Endodermal cell (in vitro differentiated cells): Measurements from ENCODE around the gene VOPP1. TPM values are rescaled to one million over a fixed set of nuclear protein-coding genes. Genes with fewer than 3 reads are reported as not detected.

Source experiments
- DNase-seq: peaks from one replicate; pipeline ENCODE4 v3.0.0-alpha.2; 2017
- H3K27ac ChIP-seq: 2 replicates; pipeline ENCODE4 v1.5.1; 2013; ENCODE audit warnings: mild to moderate bottlenecking, low read depth, low read length, moderate library complexity
- H3K27me3 ChIP-seq: 2 replicates; pipeline ENCODE4 v1.6.1; 2013; ENCODE audit warnings: mild to moderate bottlenecking, low read length, moderate library complexity; ENCODE audit not compliant: insufficient read depth, control insufficient read depth, poor library complexity, severe bottlenecking
- H3K36me3 ChIP-seq: 2 replicates; pipeline ENCODE4 v1.7.0; 2013; ENCODE audit warnings: mild to moderate bottlenecking, low read length, moderate library complexity; ENCODE audit not compliant: control insufficient read depth, insufficient read depth
- H3K4me1 ChIP-seq: one replicate; pipeline ENCODE4 v1.7.0; 2013; ENCODE audit warnings: low read length; ENCODE audit not compliant: control insufficient read depth, insufficient read depth
- H3K4me3 ChIP-seq: 2 replicates; pipeline ENCODE4 v1.5.1; 2013; ENCODE audit warnings: mild to moderate bottlenecking, low read length, moderate library complexity
- H3K9ac ChIP-seq: 2 replicates; pipeline ENCODE4 v1.6.1; 2013; ENCODE audit warnings: mild to moderate bottlenecking, low read length, moderate library complexity; ENCODE audit not compliant: poor library complexity, severe bottlenecking; ENCODE audit errors: extremely low read depth
- H3K9me3 ChIP-seq: 2 replicates; pipeline ENCODE4 v1.6.1; 2013; ENCODE audit warnings: mild to moderate bottlenecking, low read length, moderate library complexity; ENCODE audit not compliant: control insufficient read depth
- H3K27ac Mint-ChIP-seq: 2 replicates; pipeline ENCODE4 v1.8.0; 2020; ENCODE audit warnings: mixed read lengths
- H3K27me3 Mint-ChIP-seq: 2 replicates; pipeline ENCODE4 v1.8.0; 2021; ENCODE audit warnings: mild to moderate bottlenecking, mixed read lengths; ENCODE audit not compliant: insufficient read depth
- H3K36me3 Mint-ChIP-seq: 2 replicates; pipeline ENCODE4 v1.8.0; 2020; ENCODE audit warnings: low read depth, mixed read lengths
- H3K4me1 Mint-ChIP-seq: 2 replicates; pipeline ENCODE4 v1.8.0; 2020; ENCODE audit warnings: mixed read lengths
- H3K4me3 Mint-ChIP-seq: 2 replicates; pipeline ENCODE4 v1.8.0; 2020; ENCODE audit warnings: mild to moderate bottlenecking, moderate library complexity, mixed read lengths
- H3K9me3 Mint-ChIP-seq: 2 replicates; pipeline ENCODE4 v1.8.0; 2020; ENCODE audit warnings: mild to moderate bottlenecking, mixed read lengths
- WGBS, 2 experiments: methylation state at CpG; one replicate each; pipeline versions ENCODE4 v1.1.5 to v1.1.7; 2013; ENCODE audit warnings: missing lambda C conversion rate in 2 of 2, mixed read lengths in 1 of 2; ENCODE audit not compliant: insufficient coverage in 1 of 2, insufficient read length in 1 of 2; 5-methylcytosine and 5-hydroxymethylcytosine counted together
- total RNA-seq, 2 donors: library from RNA; stranded (reverse); fragmentation: NEBNext Ultra II Directional in 1 of 2; extraction: Animal tissue kit (Norgen Biotek cat#: 25700) in 1 of 2; gene quantifications; 2 replicates in 1 of 2; 3 replicates in 1 of 2; pipeline ENCODE4 v1.2.1, GENCODE V29; 2021
- TF ChIP-seq, protein P1 (sequence below): fragments of 200-600 bp; sonication (generic); conservative IDR thresholded peaks from 2 replicates; pipeline ENCODE4 v1.5.0; 2021; ENCODE audit warnings: antibody characterized with exemption, mild to moderate bottlenecking

The VOPP1 gene
- total RNA-seq, 2 donors from 2014 or later: 48.8 to 53.6 TPM

GRCh38 chr7:55527307-55527706 lies 45.0 kb downstream of the VOPP1 start:
- Mint-ChIP-seq H3K9me3 (no peaks in the 10 kb centered on the region), H3K27me3 (no peaks in the 10 kb centered on the region), H3K27ac (no peak overlapping the region), H3K36me3 (no peaks in the 10 kb centered on the region), H3K4me3 (no peak overlapping the region), H3K4me1 (peaks cover 12% of the 10 kb centered on the region)
- no peaks in the 10 kb centered on the region for H3K9me3 ChIP-seq
- H3K4me1 ChIP-seq: no peaks in the 10 kb centered on the region
- no peak overlapping the region for H3K9ac ChIP-seq
- H3K36me3 ChIP-seq: no peaks in the 10 kb centered on the region
- 35 to 43% methylated on average over 3 to 4 of the region's 4 CpGs for WGBS, 2 experiments
- DNase-seq: no peak
- peak overlapping the region; percentile 2 for H3K27ac ChIP-seq
- H3K4me3 ChIP-seq: no peak overlapping the region
- no peaks in the 10 kb centered on the region for H3K27me3 ChIP-seq
- TF ChIP-seq, protein P1, sequence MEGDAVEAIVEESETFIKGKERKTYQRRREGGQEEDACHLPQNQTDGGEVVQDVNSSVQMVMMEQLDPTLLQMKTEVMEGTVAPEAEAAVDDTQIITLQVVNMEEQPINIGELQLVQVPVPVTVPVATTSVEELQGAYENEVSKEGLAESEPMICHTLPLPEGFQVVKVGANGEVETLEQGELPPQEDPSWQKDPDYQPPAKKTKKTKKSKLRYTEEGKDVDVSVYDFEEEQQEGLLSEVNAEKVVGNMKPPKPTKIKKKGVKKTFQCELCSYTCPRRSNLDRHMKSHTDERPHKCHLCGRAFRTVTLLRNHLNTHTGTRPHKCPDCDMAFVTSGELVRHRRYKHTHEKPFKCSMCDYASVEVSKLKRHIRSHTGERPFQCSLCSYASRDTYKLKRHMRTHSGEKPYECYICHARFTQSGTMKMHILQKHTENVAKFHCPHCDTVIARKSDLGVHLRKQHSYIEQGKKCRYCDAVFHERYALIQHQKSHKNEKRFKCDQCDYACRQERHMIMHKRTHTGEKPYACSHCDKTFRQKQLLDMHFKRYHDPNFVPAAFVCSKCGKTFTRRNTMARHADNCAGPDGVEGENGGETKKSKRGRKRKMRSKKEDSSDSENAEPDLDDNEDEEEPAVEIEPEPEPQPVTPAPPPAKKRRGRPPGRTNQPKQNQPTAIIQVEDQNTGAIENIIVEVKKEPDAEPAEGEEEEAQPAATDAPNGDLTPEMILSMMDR: no peak

- no peak overlapping the region for H3K27ac Mint-ChIP-seq
Observed at GRCh38 chr7:55526770-55527169, 45.5 kb downstream of the VOPP1 start.

DNA sequence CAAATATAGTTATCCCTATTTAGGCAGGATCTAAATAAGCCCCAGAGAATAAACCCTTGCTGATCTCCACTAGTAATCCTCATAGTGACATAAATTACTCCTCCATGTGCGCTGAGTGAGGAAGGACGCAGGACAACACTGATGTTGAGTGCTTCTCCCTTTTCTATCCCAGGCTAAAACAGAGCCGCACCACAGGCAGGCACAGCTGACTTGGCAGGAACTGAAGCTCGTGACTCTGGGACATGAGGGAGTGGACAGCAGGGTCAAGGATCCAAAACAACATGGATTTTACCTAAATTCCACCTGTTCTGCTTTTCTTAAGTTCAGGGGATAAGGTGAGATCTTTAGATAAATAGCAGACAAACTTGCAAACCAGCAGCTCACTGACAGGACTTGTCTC lies 46.0 kb downstream of the VOPP1 start:
- Mint-ChIP-seq H3K27me3 (no peaks in the 10 kb centered on the region), H3K36me3 (no peaks in the 10 kb centered on the region), H3K4me3 (no peak overlapping the region), H3K4me1 (peaks cover 17% of the 10 kb centered on the region), H3K9me3 (no peaks in the 10 kb centered on the region), H3K27ac (no peak overlapping the region)
- Histone ChIP-seq H3K27ac (no peak overlapping the region), H3K9ac (no peak overlapping the region), H3K9me3 (no peaks in the 10 kb centered on the region), H3K4me1 (no peaks in the 10 kb centered on the region), H3K4me3 (no peak overlapping the region), H3K36me3 (no peaks in the 10 kb centered on the region), H3K27me3 (no peaks in the 10 kb centered on the region)
- WGBS, 2 experiments: 98 to 100% methylated on average over 3 to 4 of the region's 4 CpGs
- TF ChIP-seq, protein P1: no peak
- DNase-seq: no peak

More at GRCh38 chr7:55526770-55527169, 45.5 kb downstream of the VOPP1 start:
- Histone ChIP-seq H3K4me1 (no peaks in the 10 kb centered on the region), H3K36me3 (no peaks in the 10 kb centered on the region), H3K9ac (no peak overlapping the region), H3K27ac (peak overlapping the region; percentile 2), H3K27me3 (no peaks in the 10 kb centered on the region), H3K9me3 (no peaks in the 10 kb centered on the region), H3K4me3 (no peak overlapping the region)
- H3K27me3 Mint-ChIP-seq: no peaks in the 10 kb centered on the region
- no peaks in the 10 kb centered on the region for H3K9me3 Mint-ChIP-seq
- peaks cover 15% of the 10 kb centered on the region for H3K4me1 Mint-ChIP-seq
- TF ChIP-seq, protein P1: no peak
- DNase-seq: peak; percentile 74
- H3K4me3 Mint-ChIP-seq: no peak overlapping the region
- no peaks in the 10 kb centered on the region for H3K36me3 Mint-ChIP-seq
- 34 to 71% methylated on average over 3 to 5 of the region's 5 CpGs for WGBS, 2 experiments
